C4-2B (cell line): Measurements from ENCODE around the gene ITGA11.

ENCODE experiments used
- H3K27ac ChIP-seq: fragments of 450-650 bp; 2 replicates; pipeline ENCODE4 v1.5.1; 2017
- CTCF ChIP-seq: fragments of 450-650 bp; conservative IDR thresholded peaks from 2 replicates; pipeline ENCODE4 v1.5.1; 2017; ENCODE audit warnings: mild to moderate bottlenecking
- ZFX ChIP-seq: fragments of 450-650 bp; IDR thresholded peaks from 2 replicates; pipeline ENCODE4 v1.6.1; 2017

The ITGA11 gene

GRCh38 chr15:68447209-68447608 lies 15.2 kb upstream of the ITGA11 start:
- H3K27ac ChIP-seq: no peak overlapping the region
- TF ChIP-seq ZFX: no peak
- TF ChIP-seq CTCF: no peak

- no peak for TF ChIP-seq CTCF
- TF ChIP-seq ZFX: no peak
- no peak overlapping the region for H3K27ac ChIP-seq
Observed at GRCh38 chr15:68445351-68445750, 13.4 kb upstream of the ITGA11 start.

- no peak overlapping the region for H3K27ac ChIP-seq
- TF ChIP-seq ZFX (no peak), CTCF (no peak)
Observed at GRCh38 chr15:68444336-68444735, 12.4 kb upstream of the ITGA11 start.

GRCh38 chr15:68442903-68443302 lies 10.9 kb upstream of the ITGA11 start:
- no peak overlapping the region for H3K27ac ChIP-seq
- TF ChIP-seq CTCF: no peak
- TF ChIP-seq ZFX: no peak

- no peak overlapping the region for H3K27ac ChIP-seq
- no peak for TF ChIP-seq ZFX
- no peak for TF ChIP-seq CTCF
Observed at GRCh38 chr15:68442041-68442440, 10.1 kb upstream of the ITGA11 start.

GRCh38 chr15:68441045-68441743 lies 9.2 kb upstream of the ITGA11 start:
- TF ChIP-seq CTCF (no peak), ZFX (no peak)
- no peak overlapping the region for H3K27ac ChIP-seq

GRCh38 chr15:68440136-68440535 lies 8.2 kb upstream of the ITGA11 start:
- no peak overlapping the region for H3K27ac ChIP-seq
- no peak for TF ChIP-seq ZFX

GRCh38 chr15:68439506-68439905 lies 7.5 kb upstream of the ITGA11 start:
- no peak overlapping the region for H3K27ac ChIP-seq
- no peak for TF ChIP-seq ZFX
- TF ChIP-seq CTCF: no peak
